Neural progenitor cell (in vitro differentiated cells): ENCODE data around the gene TMEM198.

ENCODE experiments used
- EZH2 ChIP-seq: fragments of 200-600 bp; sonication (generic); IDR thresholded peaks from 2 replicates; pipeline ENCODE4 v1.6.1; 2017; ENCODE audit warnings: antibody characterized with exemption, mild to moderate bottlenecking, moderate library complexity
- TF ChIP-seq, protein P1 (sequence below): fragments of 200-600 bp; sonication (generic); IDR thresholded peaks from 2 replicates; pipeline ENCODE4 v1.5.1; 2017; ENCODE audit warnings: antibody characterized with exemption, mild to moderate bottlenecking

DNA sequence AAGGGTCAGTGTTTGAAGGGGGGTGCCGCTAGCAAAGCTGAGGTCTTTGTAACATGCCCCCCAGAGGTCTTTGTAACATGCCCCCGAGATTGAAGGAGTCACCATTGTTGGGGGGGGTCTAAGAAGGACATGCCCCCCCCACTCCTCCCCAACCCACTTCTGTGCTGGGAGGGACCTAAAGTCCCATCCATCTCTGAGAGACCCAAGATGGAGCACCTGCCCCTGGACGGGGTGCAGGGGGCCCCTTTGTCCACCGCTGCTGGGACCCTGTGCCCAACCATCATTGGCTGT, 35.4 kb upstream of the TMEM198 start:
- no peak for TF ChIP-seq EZH2
- TF ChIP-seq, protein P1, sequence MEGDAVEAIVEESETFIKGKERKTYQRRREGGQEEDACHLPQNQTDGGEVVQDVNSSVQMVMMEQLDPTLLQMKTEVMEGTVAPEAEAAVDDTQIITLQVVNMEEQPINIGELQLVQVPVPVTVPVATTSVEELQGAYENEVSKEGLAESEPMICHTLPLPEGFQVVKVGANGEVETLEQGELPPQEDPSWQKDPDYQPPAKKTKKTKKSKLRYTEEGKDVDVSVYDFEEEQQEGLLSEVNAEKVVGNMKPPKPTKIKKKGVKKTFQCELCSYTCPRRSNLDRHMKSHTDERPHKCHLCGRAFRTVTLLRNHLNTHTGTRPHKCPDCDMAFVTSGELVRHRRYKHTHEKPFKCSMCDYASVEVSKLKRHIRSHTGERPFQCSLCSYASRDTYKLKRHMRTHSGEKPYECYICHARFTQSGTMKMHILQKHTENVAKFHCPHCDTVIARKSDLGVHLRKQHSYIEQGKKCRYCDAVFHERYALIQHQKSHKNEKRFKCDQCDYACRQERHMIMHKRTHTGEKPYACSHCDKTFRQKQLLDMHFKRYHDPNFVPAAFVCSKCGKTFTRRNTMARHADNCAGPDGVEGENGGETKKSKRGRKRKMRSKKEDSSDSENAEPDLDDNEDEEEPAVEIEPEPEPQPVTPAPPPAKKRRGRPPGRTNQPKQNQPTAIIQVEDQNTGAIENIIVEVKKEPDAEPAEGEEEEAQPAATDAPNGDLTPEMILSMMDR, result no peak
